Measurements from ENCODE around the gene ATRIP.

DNA sequence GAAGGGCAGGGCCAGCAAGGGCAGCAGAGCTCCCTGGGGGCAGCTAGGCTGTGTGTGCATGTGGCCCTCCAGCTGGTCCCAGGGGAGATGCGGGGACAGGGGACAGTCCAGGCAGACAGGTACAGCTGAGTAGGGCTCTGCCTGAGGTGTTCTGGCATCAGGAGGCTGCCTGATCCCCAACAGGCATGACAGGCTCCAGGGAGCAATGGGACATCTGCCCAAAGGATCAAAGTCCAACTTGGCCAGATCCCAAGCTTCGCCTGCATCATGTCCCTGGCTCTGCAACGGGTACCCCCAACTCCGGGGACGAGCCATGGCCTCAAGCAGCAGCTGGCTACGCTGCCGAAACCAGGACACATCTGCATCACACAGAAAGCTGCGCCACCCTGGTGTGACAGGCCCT is 21.8 kb downstream of the ATRIP start:
- TF ChIP-seq POLR2AphosphoS5 (IDR thresholded peaks at IDR 0.05) (peak in 1 of 3 donors; percentile 3), EP300 (IDR thresholded peaks at IDR 0.05) (no peak), POLR2A (IDR thresholded peaks at IDR 0.05) (no peak)
- TF ChIP-seq, protein P1, sequence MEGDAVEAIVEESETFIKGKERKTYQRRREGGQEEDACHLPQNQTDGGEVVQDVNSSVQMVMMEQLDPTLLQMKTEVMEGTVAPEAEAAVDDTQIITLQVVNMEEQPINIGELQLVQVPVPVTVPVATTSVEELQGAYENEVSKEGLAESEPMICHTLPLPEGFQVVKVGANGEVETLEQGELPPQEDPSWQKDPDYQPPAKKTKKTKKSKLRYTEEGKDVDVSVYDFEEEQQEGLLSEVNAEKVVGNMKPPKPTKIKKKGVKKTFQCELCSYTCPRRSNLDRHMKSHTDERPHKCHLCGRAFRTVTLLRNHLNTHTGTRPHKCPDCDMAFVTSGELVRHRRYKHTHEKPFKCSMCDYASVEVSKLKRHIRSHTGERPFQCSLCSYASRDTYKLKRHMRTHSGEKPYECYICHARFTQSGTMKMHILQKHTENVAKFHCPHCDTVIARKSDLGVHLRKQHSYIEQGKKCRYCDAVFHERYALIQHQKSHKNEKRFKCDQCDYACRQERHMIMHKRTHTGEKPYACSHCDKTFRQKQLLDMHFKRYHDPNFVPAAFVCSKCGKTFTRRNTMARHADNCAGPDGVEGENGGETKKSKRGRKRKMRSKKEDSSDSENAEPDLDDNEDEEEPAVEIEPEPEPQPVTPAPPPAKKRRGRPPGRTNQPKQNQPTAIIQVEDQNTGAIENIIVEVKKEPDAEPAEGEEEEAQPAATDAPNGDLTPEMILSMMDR (IDR thresholded peaks at IDR 0.05), result no peak

All from stomach (tissue), 4 donors.